ENCODE measurements around the gene CACNA1B. TPM values are rescaled to one million over a fixed set of nuclear protein-coding genes. Genes with fewer than 3 reads are reported as not detected.

Gene CACNA1B
- polyA plus RNA-seq, 1 donor from 2014 or later: not detected

- H3K4me1 Mint-ChIP-seq: peaks cover 0 to 1% (median 0%) of the 10 kb centered on the region in 3 donors
- peaks cover 2% of the 10 kb centered on the region for H3K36me3 Mint-ChIP-seq
- H3K9me3 Mint-ChIP-seq: no peaks in the 10 kb centered on the region
- no peak overlapping the region for H3K27ac Mint-ChIP-seq
- H3K27me3 Mint-ChIP-seq: peaks cover 17% of the 10 kb centered on the region
- peak overlapping the region in 1 of 4 donors; percentile 20 for H3K4me3 Mint-ChIP-seq
Measured at GRCh38 chr9:138040446-138041430, 163.2 kb downstream of the CACNA1B start.

GRCh38 chr9:138042146-138042545 lies 164.6 kb downstream of the CACNA1B start:
- H3K36me3 Mint-ChIP-seq: peaks cover 2% of the 10 kb centered on the region
- H3K27me3 Mint-ChIP-seq: peaks cover 12% of the 10 kb centered on the region

GRCh38 chr9:138042640-138043039 lies 165.1 kb downstream of the CACNA1B start:
- H3K9me3 Mint-ChIP-seq: no peaks in the 10 kb centered on the region
- peak overlapping the region in 1 of 4 donors; percentile 41 for H3K4me3 Mint-ChIP-seq
- H3K36me3 Mint-ChIP-seq: peaks cover under 1% of the 10 kb centered on the region
- peaks cover 0 to 2% (median 0%) of the 10 kb centered on the region in 3 donors for H3K4me1 Mint-ChIP-seq
- H3K27me3 Mint-ChIP-seq: peaks cover 15% of the 10 kb centered on the region
- no peak overlapping the region for H3K27ac Mint-ChIP-seq

More at GRCh38 chr9:138042146-138042545, 164.6 kb downstream of the CACNA1B start:
- H3K4me1 Mint-ChIP-seq: peaks cover 0 to 1% (median 0%) of the 10 kb centered on the region in 3 donors
- no peaks in the 10 kb centered on the region for H3K9me3 Mint-ChIP-seq
- H3K4me3 Mint-ChIP-seq: no peak overlapping the region
- H3K27ac Mint-ChIP-seq: no peak overlapping the region

- peaks cover 0 to 3% (median 0%) of the 10 kb centered on the region in 3 donors for H3K4me1 Mint-ChIP-seq
- no peak overlapping the region for H3K4me3 Mint-ChIP-seq
- no peaks in the 10 kb centered on the region for H3K9me3 Mint-ChIP-seq
- H3K27me3 Mint-ChIP-seq: peaks cover 16% of the 10 kb centered on the region
- H3K27ac Mint-ChIP-seq: no peak overlapping the region
- no peaks in the 10 kb centered on the region for H3K36me3 Mint-ChIP-seq
Measured at GRCh38 chr9:138043061-138043410, 165.5 kb downstream of the CACNA1B start.

GRCh38 chr9:138043411-138044345 lies 166.1 kb downstream of the CACNA1B start:
- Mint-ChIP-seq H3K4me3 (no peak overlapping the region), H3K27me3 (peaks cover 16% of the 10 kb centered on the region), H3K4me1 (peaks cover 0 to 3% (median 0%) of the 10 kb centered on the region in 3 donors), H3K36me3 (no peaks in the 10 kb centered on the region), H3K27ac (peak overlapping the region in 1 of 3 donors; percentile 78), H3K9me3 (no peaks in the 10 kb centered on the region)

GRCh38 chr9:138044485-138045383 lies 167.2 kb downstream of the CACNA1B start:
- no peak overlapping the region for H3K4me3 Mint-ChIP-seq
- H3K36me3 Mint-ChIP-seq: no peaks in the 10 kb centered on the region
- peak overlapping the region in 2 of 3 donors; percentile 20 to 78 for H3K27ac Mint-ChIP-seq
- no peaks in the 10 kb centered on the region for H3K9me3 Mint-ChIP-seq
- peaks cover 0 to 3% (median 0%) of the 10 kb centered on the region in 3 donors for H3K4me1 Mint-ChIP-seq
- peaks cover 17% of the 10 kb centered on the region for H3K27me3 Mint-ChIP-seq

GRCh38 chr9:138045541-138046490 lies 168.2 kb downstream of the CACNA1B start:
- Mint-ChIP-seq H3K9me3 (no peaks in the 10 kb centered on the region), H3K36me3 (no peaks in the 10 kb centered on the region), H3K4me1 (peaks cover 0 to 3% (median 0%) of the 10 kb centered on the region in 3 donors), H3K27me3 (peaks cover 17% of the 10 kb centered on the region), H3K4me3 (no peak overlapping the region), H3K27ac (peak overlapping the region in 1 of 3 donors; percentile 71)

GRCh38 chr9:138046641-138047301 lies 169.2 kb downstream of the CACNA1B start:
- no peaks in the 10 kb centered on the region for H3K9me3 Mint-ChIP-seq
- peak overlapping the region in 1 of 3 donors; percentile 71 for H3K27ac Mint-ChIP-seq
- peak overlapping the region in 1 of 4 donors; percentile 28 for H3K4me3 Mint-ChIP-seq
- H3K36me3 Mint-ChIP-seq: peaks cover 1% of the 10 kb centered on the region
- peaks cover 15% of the 10 kb centered on the region for H3K27me3 Mint-ChIP-seq
- H3K4me1 Mint-ChIP-seq: peaks cover 0 to 3% (median 0%) of the 10 kb centered on the region in 3 donors

GRCh38 chr9:138047469-138048040 lies 170.0 kb downstream of the CACNA1B start:
- Mint-ChIP-seq H3K4me3 (no peak overlapping the region), H3K9me3 (no peaks in the 10 kb centered on the region), H3K36me3 (peaks cover 1% of the 10 kb centered on the region), H3K27me3 (peaks cover 17% of the 10 kb centered on the region), H3K4me1 (peaks cover 0 to 5% (median 0%) of the 10 kb centered on the region in 3 donors), H3K27ac (no peak overlapping the region)

- H3K4me3 Mint-ChIP-seq: no peak overlapping the region
- H3K9me3 Mint-ChIP-seq: no peaks in the 10 kb centered on the region
- no peak overlapping the region for H3K27ac Mint-ChIP-seq
- peaks cover 0 to 5% (median 0%) of the 10 kb centered on the region in 3 donors for H3K4me1 Mint-ChIP-seq
- peaks cover 17% of the 10 kb centered on the region for H3K27me3 Mint-ChIP-seq
- H3K36me3 Mint-ChIP-seq: peaks cover 1% of the 10 kb centered on the region
Measured at GRCh38 chr9:138048184-138048583, 170.6 kb downstream of the CACNA1B start.

- no peak overlapping the region for H3K27ac Mint-ChIP-seq
- peaks cover 14% of the 10 kb centered on the region for H3K27me3 Mint-ChIP-seq
- no peak overlapping the region for H3K4me3 Mint-ChIP-seq
- peaks cover 1% of the 10 kb centered on the region for H3K36me3 Mint-ChIP-seq
- no peaks in the 10 kb centered on the region for H3K9me3 Mint-ChIP-seq
- H3K4me1 Mint-ChIP-seq: peaks cover 0 to 5% (median 0%) of the 10 kb centered on the region in 3 donors
Measured at GRCh38 chr9:138049085-138049778, 171.7 kb downstream of the CACNA1B start.
